Transverse colon (tissue), 4 donors: Measurements from ENCODE around the gene PSMG2. TPM values are rescaled to one million over a fixed set of nuclear protein-coding genes. Genes with fewer than 3 reads are reported as not detected.

Experiments
- DNase-seq: peaks from one replicate; pipeline ENCODE4 v3.0.0-alpha.2; 2019
- H3K27ac ChIP-seq, 4 donors: fragments of 200-600 bp; sonication (generic); 2 replicates each; pipeline ENCODE4 v1.5.1; 2016 to 2018; ENCODE audit warnings: inconsistent platforms in 4 of 4
- H3K27me3 ChIP-seq: fragments of 200-600 bp; sonication (generic); 2 replicates; pipeline ENCODE4 v1.5.1; 2017; ENCODE audit warnings: inconsistent platforms
- H3K36me3 ChIP-seq, 4 donors: fragments of 200-600 bp; sonication (generic); 2 replicates each; pipeline ENCODE4 v1.5.1; 2017 to 2019; ENCODE audit warnings: inconsistent platforms in 4 of 4
- H3K4me1 ChIP-seq, 4 donors: fragments of 200-600 bp; sonication (generic); 2 replicates each; pipeline ENCODE4 v1.5.1; 2017 to 2020; ENCODE audit warnings: inconsistent platforms in 4 of 4
- H3K4me3 ChIP-seq, 4 donors: fragments of 200-600 bp; sonication (generic); 1 replicate in 1 of 4; 2 replicates in 3 of 4; pipeline versions ENCODE4 v1.5.1 to v1.6.1; 2017 to 2019; ENCODE audit warnings: inconsistent platforms in 4 of 4
- H3K9me3 ChIP-seq, 2 donors: fragments of 200-600 bp; sonication (generic); 2 replicates each; pipeline ENCODE4 v1.5.1; 2017 to 2019; ENCODE audit warnings: inconsistent platforms in 2 of 2
- CTCF ChIP-seq, 5 experiments: fragments of 200-600 bp in 3 of 5; fragments of 450-650 bp in 2 of 5; sonication (generic) in 3 of 5; IDR thresholded peaks; 1 replicate in 2 of 5; 2 replicates in 3 of 5; pipeline ENCODE4 v1.5.1; 2016 to 2017; ENCODE audit warnings: antibody characterized with exemption in 5 of 5, inconsistent platforms in 3 of 5, mild to moderate bottlenecking in 2 of 5, moderate library complexity in 1 of 5
- EP300 ChIP-seq: sonication (generic); formaldehyde crosslinking; IDR thresholded peaks from one replicate; pipeline ENCODE4 v1.6.1; 2017; ENCODE audit warnings: antibody characterized with exemption, low read depth
- POLR2A ChIP-seq: fragments of 450-650 bp; IDR thresholded peaks from one replicate; pipeline ENCODE4 v1.6.1; 2016; ENCODE audit warnings: antibody characterized with exemption, mild to moderate bottlenecking, moderate library complexity
- POLR2AphosphoS5 ChIP-seq, 3 donors: sonication (generic); formaldehyde crosslinking; IDR thresholded peaks; one replicate each; pipeline ENCODE4 v1.6.1; 2016; ENCODE audit warnings: antibody characterized with exemption in 3 of 3
- WGBS, 2 donors: methylation state at CpG; one replicate each; pipeline ENCODE4 v1.1.5; 2018; ENCODE audit warnings: low coverage in 1 of 2; 5-methylcytosine and 5-hydroxymethylcytosine counted together
- in situ Hi-C, 4 donors: fragments of 200-750 bp; cut with MboI; loops; one replicate each; pipeline versions ENCODE4 v1.15.0 to v1.15.1; 2017; ENCODE audit warnings: low sequenced_read_pairs in 3 of 4, low pct_ligation_motif_present in 1 of 4, low pct_unique_long_range_greater_than_20kb in 1 of 4
- intact Hi-C: fragments of 100-400 bp; cut with DNase I; formaldehyde crosslinking; loops from one replicate; pipeline ENCODE4 v1.15.1; 2023; ENCODE audit warnings: low total_unique reads
- total RNA-seq, 4 donors: library from RNA; depleted of rRNA; stranded (reverse); fragments of >200 nt; gene quantifications; one replicate each; pipeline ENCODE4 v1.1.0, GENCODE V29; 2016

Gene PSMG2
- total RNA-seq, 4 donors from 2014 or later = 14.7 to 80.4 (median 55.0) TPM

DNA sequence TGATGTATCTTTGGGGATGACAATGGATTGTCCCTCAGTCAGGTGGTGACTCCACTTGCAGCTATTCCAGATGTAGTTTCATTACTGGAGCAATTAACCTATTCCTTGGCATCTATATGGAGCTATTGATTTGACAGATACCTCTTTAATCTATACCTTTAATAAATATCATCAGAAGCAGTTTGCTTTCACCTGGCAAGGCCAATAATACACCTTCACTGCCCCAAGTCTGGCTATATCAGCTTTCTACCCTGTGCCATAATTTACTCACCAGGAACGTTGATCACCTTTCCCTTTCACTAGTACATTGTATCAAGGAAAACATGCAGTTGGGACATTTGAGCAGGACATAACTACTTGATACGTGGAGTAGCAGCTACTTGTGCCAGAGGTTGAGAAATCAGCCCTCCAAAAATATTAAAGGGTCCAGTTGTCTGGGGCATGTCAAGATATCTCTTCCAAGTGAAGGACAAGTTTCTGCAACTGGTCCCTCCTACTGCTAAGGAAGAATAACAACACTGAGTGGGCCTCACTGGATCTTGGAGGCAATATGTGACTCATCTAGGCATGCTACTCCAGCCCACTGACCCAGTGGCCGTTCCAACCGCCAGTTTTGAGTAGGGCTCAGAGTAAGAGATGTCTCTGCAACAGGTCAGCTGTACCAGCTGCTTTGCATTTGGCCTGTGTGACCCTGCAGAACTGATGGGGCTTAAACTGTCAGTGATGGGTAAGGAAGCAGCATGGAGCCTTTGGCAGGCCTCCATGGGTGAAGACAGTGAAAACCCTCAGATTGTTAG is 67.0 kb downstream of the PSMG2 start:
- TF ChIP-seq EP300 (no peak), CTCF (IDR thresholded peaks at IDR 0.05) (no peak)
- H3K4me3 ChIP-seq = no peak overlapping the region
- intact Hi-C loops = no loop called here
- H3K9me3 ChIP-seq = no peaks in the 10 kb centered on the region
- H3K4me1 ChIP-seq = no peaks in the 10 kb centered on the region
- in situ Hi-C loops = loop anchor here in 1 of 4 donors (10.0 kb wide), 1 partner anchor 125 kb away; no protein-coding TSS in a partner anchor
- H3K27me3 ChIP-seq = no peaks in the 10 kb centered on the region
- no peak for DNase-seq
- no peaks in the 10 kb centered on the region for H3K36me3 ChIP-seq
- 89 to 100% methylated on average over 1 to 4 of the region's 4 CpGs for WGBS, 2 donors
- no peak overlapping the region for H3K27ac ChIP-seq

GRCh38 chr18:12770469-12771219 is 67.8 kb downstream of the PSMG2 start:
- no peaks in the 10 kb centered on the region for H3K36me3 ChIP-seq
- no peak for DNase-seq
- intact Hi-C loops = no loop called here
- no peak overlapping the region for H3K27ac ChIP-seq
- H3K4me1 ChIP-seq = no peaks in the 10 kb centered on the region
- H3K9me3 ChIP-seq = no peaks in the 10 kb centered on the region
- H3K4me3 ChIP-seq = no peak overlapping the region
- in situ Hi-C loops = no loop called here
- 83 to 90% methylated on average over 7 to 15 of the region's 15 CpGs for WGBS, 2 donors
- TF ChIP-seq EP300 (no peak), CTCF (IDR thresholded peaks at IDR 0.05) (no peak), POLR2AphosphoS5 (IDR thresholded peaks at IDR 0.05) (no peak), POLR2A (no peak)
- no peaks in the 10 kb centered on the region for H3K27me3 ChIP-seq

- Histone ChIP-seq H3K4me3 (no peak overlapping the region), H3K27ac (no peak overlapping the region), H3K4me1 (no peaks in the 10 kb centered on the region), H3K36me3 (no peaks in the 10 kb centered on the region), H3K27me3 (no peaks in the 10 kb centered on the region), H3K9me3 (no peaks in the 10 kb centered on the region)
- intact Hi-C loops (no loop called here), in situ Hi-C loops (no loop called here)
- TF ChIP-seq CTCF (IDR thresholded peaks at IDR 0.05) = no peak
- no peak for TF ChIP-seq POLR2AphosphoS5 (IDR thresholded peaks at IDR 0.05)
- TF ChIP-seq EP300 = no peak
- no peak for TF ChIP-seq POLR2A
- no peak for DNase-seq
- WGBS, 2 donors = 70 to 71% methylated on average over 6 of the region's 6 CpGs
These were observed 69.3 kb downstream of the PSMG2 start for GRCh38 chr18:12772111-12772510.

DNA sequence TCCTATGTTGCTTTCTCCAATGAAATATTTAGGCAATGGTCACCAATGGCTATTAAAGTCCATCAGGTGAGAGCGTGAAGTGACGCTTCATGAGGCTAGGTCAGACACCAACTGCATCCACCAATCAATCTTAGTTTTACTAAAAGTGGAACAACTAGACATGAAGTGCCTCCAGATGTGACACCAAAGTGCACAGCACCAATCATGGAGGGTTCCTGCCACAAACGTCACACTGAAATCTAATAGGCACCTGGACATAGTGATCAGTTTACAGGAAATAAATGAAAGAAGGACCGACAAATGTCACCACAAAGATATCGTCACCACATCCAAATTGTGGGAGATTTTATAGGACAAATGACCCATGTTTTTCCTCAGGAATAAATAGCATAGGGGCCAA is 70.5 kb downstream of the PSMG2 start:
- in situ Hi-C loops (no loop called here), intact Hi-C loops (no loop called here)
- no peak for DNase-seq
- Histone ChIP-seq H3K4me1 (no peaks in the 10 kb centered on the region), H3K27me3 (no peaks in the 10 kb centered on the region), H3K9me3 (no peaks in the 10 kb centered on the region), H3K27ac (no peak overlapping the region), H3K36me3 (no peaks in the 10 kb centered on the region), H3K4me3 (no peak overlapping the region)
- TF ChIP-seq POLR2AphosphoS5 (IDR thresholded peaks at IDR 0.05) (no peak), POLR2A (no peak), EP300 (no peak), CTCF (IDR thresholded peaks at IDR 0.05) (no peak)
- WGBS, 2 donors = 91 to 94% methylated on average over 4 to 5 of the region's 5 CpGs
